D341Med (cell line): ENCODE measurements around the gene RPS6KA4.
A peak's percentile ranks its signal among the peaks of the same experiment; 100 is the strongest.
"Not testable (repeated sequence)": the region's sequence is repeated elsewhere in the genome, so short reads cannot be mapped to it uniquely, and the experiment has no call there.

Experiments used
- DNase-seq: peaks from one replicate; pipeline ENCODE4 v3.0.0; 2012; ENCODE audit warnings: low spot score

Gene RPS6KA4

GRCh38 chr11:64387916-64388315, 29.0 kb downstream of the RPS6KA4 start:
- DNase-seq = no peak

GRCh38 chr11:64388894-64389293, 29.9 kb downstream of the RPS6KA4 start:
- DNase-seq = no peak

GRCh38 chr11:64389851-64390250, 30.9 kb downstream of the RPS6KA4 start:
- no peak for DNase-seq

GRCh38 chr11:64390558-64390957, 31.6 kb downstream of the RPS6KA4 start:
- DNase-seq = no peak

GRCh38 chr11:64391839-64392238, 32.9 kb downstream of the RPS6KA4 start:
- DNase-seq = no peak

- DNase-seq = no peak
Measured at GRCh38 chr11:64395545-64396078, 36.6 kb downstream of the RPS6KA4 start.

- DNase-seq = peak; percentile 83
Measured at GRCh38 chr11:64396079-64396591, 37.2 kb downstream of the RPS6KA4 start.

- DNase-seq = no peak
Measured at GRCh38 chr11:64400102-64400501, 41.1 kb downstream of the RPS6KA4 start.

- DNase-seq = no peak
Measured at GRCh38 chr11:64400667-64401066, 41.7 kb downstream of the RPS6KA4 start.

GRCh38 chr11:64401775-64402174, 42.8 kb downstream of the RPS6KA4 start:
- DNase-seq = no peak

GRCh38 chr11:64403106-64403505, 44.1 kb downstream of the RPS6KA4 start:
- no peak for DNase-seq

- no peak for DNase-seq
Measured at GRCh38 chr11:64406221-64406946, 47.4 kb downstream of the RPS6KA4 start.

GRCh38 chr11:64407221-64407620, 48.3 kb downstream of the RPS6KA4 start:
- DNase-seq = no peak

GRCh38 chr11:64407630-64408029, 48.7 kb downstream of the RPS6KA4 start:
- no peak for DNase-seq

- DNase-seq = no peak
Measured at GRCh38 chr11:64409278-64409677, 50.3 kb downstream of the RPS6KA4 start.

- DNase-seq = peak; percentile 67
Measured at GRCh38 chr11:64409707-64410403, 50.9 kb downstream of the RPS6KA4 start.

GRCh38 chr11:64410404-64410734, 51.4 kb downstream of the RPS6KA4 start:
- DNase-seq = no peak

GRCh38 chr11:64413417-64413816, 54.5 kb downstream of the RPS6KA4 start:
- DNase-seq = no peak

GRCh38 chr11:64415286-64415685, 56.3 kb downstream of the RPS6KA4 start:
- no peak for DNase-seq

- DNase-seq = no peak
Measured at GRCh38 chr11:64415996-64416728, 57.2 kb downstream of the RPS6KA4 start.

GRCh38 chr11:64418233-64418632, 59.3 kb downstream of the RPS6KA4 start:
- DNase-seq = not testable (repeated sequence)

- no peak for DNase-seq
Measured at GRCh38 chr11:64419257-64419790, 60.4 kb downstream of the RPS6KA4 start.
